Osteocyte (in vitro differentiated cells): Measurements from ENCODE around the gene FCMR. TPM values are rescaled to one million over a fixed set of nuclear protein-coding genes. Genes with fewer than 3 reads are reported as not detected.

ENCODE experiments used
- DNase-seq: peaks from one replicate; pipeline ENCODE4 v3.0.0; 2021; ENCODE audit warnings: mixed read lengths; ENCODE audit not compliant: unreplicated experiment; ENCODE audit errors: extremely low spot score
- H3K27ac Mint-ChIP-seq: one replicate; pipeline ENCODE4 v1.8.0; 2021; ENCODE audit warnings: mild to moderate bottlenecking, mixed read lengths; ENCODE audit not compliant: unreplicated experiment
- H3K27me3 Mint-ChIP-seq: one replicate; pipeline ENCODE4 v1.8.0; 2021; ENCODE audit warnings: mixed read lengths; ENCODE audit not compliant: unreplicated experiment
- H3K36me3 Mint-ChIP-seq: one replicate; pipeline ENCODE4 v1.8.0; 2021; ENCODE audit warnings: mixed read lengths; ENCODE audit not compliant: unreplicated experiment
- H3K4me1 Mint-ChIP-seq: one replicate; pipeline ENCODE4 v1.8.0; 2021; ENCODE audit warnings: mixed read lengths; ENCODE audit not compliant: unreplicated experiment
- H3K4me3 Mint-ChIP-seq: one replicate; pipeline ENCODE4 v1.8.0; 2021; ENCODE audit warnings: mild to moderate bottlenecking, moderate library complexity, mixed read lengths; ENCODE audit not compliant: unreplicated experiment
- H3K9me3 Mint-ChIP-seq: one replicate; pipeline ENCODE4 v1.8.0; 2021; ENCODE audit warnings: mixed read lengths; ENCODE audit not compliant: unreplicated experiment
- CTCF ChIP-seq: fragments of 200-600 bp; sonication (generic); IDR thresholded peaks from 2 replicates; pipeline ENCODE4 v1.5.0; 2021; ENCODE audit warnings: antibody characterized with exemption, mild to moderate bottlenecking, moderate library complexity
- total RNA-seq: library from RNA; stranded (reverse); gene quantifications from 2 replicates; pipeline ENCODE4 v1.2.1, GENCODE V29; 2021

The FCMR gene
- total RNA-seq, 1 donor from 2014 or later, result not detected

- H3K27me3 Mint-ChIP-seq, result peaks cover 17% of the 10 kb centered on the region
- no peak overlapping the region for H3K27ac Mint-ChIP-seq
- no peaks in the 10 kb centered on the region for H3K9me3 Mint-ChIP-seq
- H3K4me1 Mint-ChIP-seq, result no peaks in the 10 kb centered on the region
- no peaks in the 10 kb centered on the region for H3K36me3 Mint-ChIP-seq
- no peak for DNase-seq
- no peak overlapping the region for H3K4me3 Mint-ChIP-seq
- TF ChIP-seq CTCF, result no peak
These were observed 45.5 kb upstream of the FCMR start for GRCh38 chr1:206967096-206967849.

GRCh38 chr1:206965781-206966180 is 44.0 kb upstream of the FCMR start:
- H3K9me3 Mint-ChIP-seq, result no peaks in the 10 kb centered on the region
- no peak for TF ChIP-seq CTCF
- peaks cover 10% of the 10 kb centered on the region for H3K27me3 Mint-ChIP-seq
- H3K4me1 Mint-ChIP-seq, result no peaks in the 10 kb centered on the region
- H3K4me3 Mint-ChIP-seq, result no peak overlapping the region
- H3K27ac Mint-ChIP-seq, result no peak overlapping the region
- H3K36me3 Mint-ChIP-seq, result no peaks in the 10 kb centered on the region
- DNase-seq, result no peak

GRCh38 chr1:206963740-206964139 is 42.0 kb upstream of the FCMR start:
- Mint-ChIP-seq H3K27ac (no peak overlapping the region), H3K4me3 (no peak overlapping the region), H3K27me3 (peaks cover 10% of the 10 kb centered on the region), H3K4me1 (no peaks in the 10 kb centered on the region), H3K36me3 (no peaks in the 10 kb centered on the region), H3K9me3 (no peaks in the 10 kb centered on the region)
- no peak for DNase-seq
- no peak for TF ChIP-seq CTCF

- DNase-seq, result no peak
- H3K4me1 Mint-ChIP-seq, result no peaks in the 10 kb centered on the region
- H3K9me3 Mint-ChIP-seq, result no peaks in the 10 kb centered on the region
- H3K27me3 Mint-ChIP-seq, result peaks cover 6% of the 10 kb centered on the region
- H3K36me3 Mint-ChIP-seq, result no peaks in the 10 kb centered on the region
- H3K27ac Mint-ChIP-seq, result no peak overlapping the region
- TF ChIP-seq CTCF, result no peak
- no peak overlapping the region for H3K4me3 Mint-ChIP-seq
These were observed 41.5 kb upstream of the FCMR start for GRCh38 chr1:206963119-206963712.

- Mint-ChIP-seq H3K4me1 (no peaks in the 10 kb centered on the region), H3K27me3 (no peaks in the 10 kb centered on the region), H3K36me3 (no peaks in the 10 kb centered on the region), H3K9me3 (no peaks in the 10 kb centered on the region), H3K4me3 (no peak overlapping the region), H3K27ac (no peak overlapping the region)
- TF ChIP-seq CTCF, result no peak
- DNase-seq, result no peak
These were observed 40.5 kb upstream of the FCMR start for GRCh38 chr1:206962272-206962671.
